Spleen (tissue), 11 donors: ENCODE results near the gene CHST5. TPM values are rescaled to one million over a fixed set of nuclear protein-coding genes. Genes with fewer than 3 reads are reported as not detected.

Experiments
- DNase-seq: peaks from one replicate; pipeline ENCODE4 v3.0.0-alpha.2; 2020
- H3K27ac ChIP-seq, 8 donors: fragments of 200-600 bp; sonication (generic) in 7 of 8; 1 replicate in 4 of 8; 2 replicates in 4 of 8; pipeline versions ENCODE4 v1.5.0 to v1.8.0; 2016 to 2021; ENCODE audit warnings: inconsistent platforms in 4 of 8, mild to moderate bottlenecking in 4 of 8, moderate library complexity in 1 of 8
- H3K27me3 ChIP-seq, 7 donors: fragments of 200-600 bp; sonication (generic) in 6 of 7; replicated peaks in 1 of 7; 1 replicate in 4 of 7; 2 replicates in 3 of 7; pipeline versions ENCODE4 v1.5.0 to v1.8.0; 2016 to 2021; ENCODE audit warnings: inconsistent platforms in 3 of 7, mild to moderate bottlenecking in 1 of 7
- H3K36me3 ChIP-seq, 6 donors: fragments of 200-600 bp; sonication (generic) in 5 of 6; 1 replicate in 4 of 6; 2 replicates in 2 of 6; pipeline versions ENCODE4 v1.5.0 to v1.8.0; 2016 to 2021; ENCODE audit warnings: inconsistent platforms in 2 of 6
- H3K4me1 ChIP-seq, 6 donors: fragments of 200-600 bp; sonication (generic) in 5 of 6; 1 replicate in 3 of 6; 2 replicates in 3 of 6; pipeline versions ENCODE4 v1.5.0 to v1.8.0; 2016 to 2021; ENCODE audit warnings: inconsistent platforms in 3 of 6
- H3K4me3 ChIP-seq, 8 donors: fragments of 200-600 bp; sonication (generic) in 7 of 8; 1 replicate in 4 of 8; 2 replicates in 4 of 8; pipeline versions ENCODE4 v1.5.0 to v1.8.0; 2016 to 2021; ENCODE audit warnings: inconsistent platforms in 4 of 8, mild to moderate bottlenecking in 4 of 8, moderate library complexity in 2 of 8
- H3K9me3 ChIP-seq, 8 donors: fragments of 200-600 bp; sonication (generic) in 7 of 8; 1 replicate in 4 of 8; 2 replicates in 4 of 8; pipeline versions ENCODE4 v1.5.0 to v1.8.0; 2016 to 2021; ENCODE audit warnings: inconsistent platforms in 4 of 8
- POLR2A ChIP-seq, 3 donors: fragments of 450-650 bp; IDR thresholded peaks; one replicate each; pipeline ENCODE4 v1.5.1; 2017; ENCODE audit warnings: antibody characterized with exemption in 3 of 3, mild to moderate bottlenecking in 1 of 3
- POLR2AphosphoS5 ChIP-seq, 3 donors: sonication (generic); formaldehyde crosslinking; IDR thresholded peaks; one replicate each; pipeline ENCODE4 v1.5.1; 2017; ENCODE audit warnings: antibody characterized with exemption in 3 of 3
- WGBS, 5 donors: extraction: QIAGEN DNeasy Blood & Tissue Kit in 3 of 5; methylation state at CpG; one replicate each; pipeline versions ENCODE4 v1.1.5 to v1.1.7; 2013 to 2018; 5-methylcytosine and 5-hydroxymethylcytosine counted together
- intact Hi-C: fragments of 100-400 bp; cut with DNase I; formaldehyde crosslinking; loops from one replicate; pipeline ENCODE4 v1.15.0; 2023; ENCODE audit warnings: low total_unique reads
- polyA plus RNA-seq, 3 donors: library from polyadenylated mRNA; stranded (reverse); fragments of 200-250 nt; gene quantifications; one replicate each; pipeline ENCODE4 v1.2.1, GENCODE V29; 2013
- total RNA-seq, 7 donors: library from RNA; depleted of rRNA in 3 of 7; stranded (reverse); fragments of >200 nt in 3 of 7; fragmentation: NEBNext Ultra II Directional in 4 of 7; extraction: Animal tissue kit (Norgen Biotek cat#: 25700) in 4 of 7; gene quantifications; one replicate each; pipeline versions ENCODE4 v1.1.0 to v1.2.1, GENCODE V29; 2016 to 2021
- TF ChIP-seq, protein P1 (sequence below), 11 experiments: fragments of 200-600 bp in 7 of 11; fragments of 450-650 bp in 4 of 11; sonication (generic) in 4 of 11; IDR thresholded peaks in 8 of 11; conservative IDR thresholded peaks in 3 of 11; 1 replicate in 7 of 11; 2 replicates in 4 of 11; pipeline versions ENCODE4 v1.4.0 to v1.8.0; 2016 to 2021; ENCODE audit warnings: antibody characterized with exemption in 11 of 11, inconsistent platforms in 4 of 11, mild to moderate bottlenecking in 1 of 11
- donor health status: healthy with polysubstance abuse.
- donor health status: DM: no; HTN: no; CAD: no; lungs with moderate emphysema.
- donor health status: DM: no; HTN: no; CAD: no.
- donor health status: Bipolar disorder and iron deficiency.
- donor health status: healthy.
- donor health status: DM: no; HTN: no; CAD: no.
- donor health status: DM: yes; HTN: yes; CAD: no.

The CHST5 gene
- total and polyA plus RNA-seq, 10 donors = 0.03 to 0.20 (median 0.07) TPM; not detected in 5

GRCh38 chr16:75578212-75578611, 42.3 kb upstream of the CHST5 start:
- Histone ChIP-seq H3K9me3 (no peaks in the 10 kb centered on the region), H3K4me3 (no peak overlapping the region), H3K36me3 (peaks cover 0 to 84% (median 63%) of the 10 kb centered on the region in 6 donors), H3K27ac (no peak overlapping the region), H3K27me3 (no peaks in the 10 kb centered on the region), H3K4me1 (peaks cover 0 to 50% (median 24%) of the 10 kb centered on the region in 6 donors)
- 91 to 96% (median 94%) methylated on average over 7 of the region's 7 CpGs for WGBS, 5 donors
- DNase-seq = no peak
- TF ChIP-seq, protein P1, sequence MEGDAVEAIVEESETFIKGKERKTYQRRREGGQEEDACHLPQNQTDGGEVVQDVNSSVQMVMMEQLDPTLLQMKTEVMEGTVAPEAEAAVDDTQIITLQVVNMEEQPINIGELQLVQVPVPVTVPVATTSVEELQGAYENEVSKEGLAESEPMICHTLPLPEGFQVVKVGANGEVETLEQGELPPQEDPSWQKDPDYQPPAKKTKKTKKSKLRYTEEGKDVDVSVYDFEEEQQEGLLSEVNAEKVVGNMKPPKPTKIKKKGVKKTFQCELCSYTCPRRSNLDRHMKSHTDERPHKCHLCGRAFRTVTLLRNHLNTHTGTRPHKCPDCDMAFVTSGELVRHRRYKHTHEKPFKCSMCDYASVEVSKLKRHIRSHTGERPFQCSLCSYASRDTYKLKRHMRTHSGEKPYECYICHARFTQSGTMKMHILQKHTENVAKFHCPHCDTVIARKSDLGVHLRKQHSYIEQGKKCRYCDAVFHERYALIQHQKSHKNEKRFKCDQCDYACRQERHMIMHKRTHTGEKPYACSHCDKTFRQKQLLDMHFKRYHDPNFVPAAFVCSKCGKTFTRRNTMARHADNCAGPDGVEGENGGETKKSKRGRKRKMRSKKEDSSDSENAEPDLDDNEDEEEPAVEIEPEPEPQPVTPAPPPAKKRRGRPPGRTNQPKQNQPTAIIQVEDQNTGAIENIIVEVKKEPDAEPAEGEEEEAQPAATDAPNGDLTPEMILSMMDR (IDR thresholded peaks at IDR 0.05 in 8 of 11, conservative IDR thresholded peaks at IDR 0.05 in 3 of 11) = no peak
- TF ChIP-seq POLR2AphosphoS5 (IDR thresholded peaks at IDR 0.05) (no peak), POLR2A (IDR thresholded peaks at IDR 0.05) (no peak)
- intact Hi-C loops = no loop called here

DNA sequence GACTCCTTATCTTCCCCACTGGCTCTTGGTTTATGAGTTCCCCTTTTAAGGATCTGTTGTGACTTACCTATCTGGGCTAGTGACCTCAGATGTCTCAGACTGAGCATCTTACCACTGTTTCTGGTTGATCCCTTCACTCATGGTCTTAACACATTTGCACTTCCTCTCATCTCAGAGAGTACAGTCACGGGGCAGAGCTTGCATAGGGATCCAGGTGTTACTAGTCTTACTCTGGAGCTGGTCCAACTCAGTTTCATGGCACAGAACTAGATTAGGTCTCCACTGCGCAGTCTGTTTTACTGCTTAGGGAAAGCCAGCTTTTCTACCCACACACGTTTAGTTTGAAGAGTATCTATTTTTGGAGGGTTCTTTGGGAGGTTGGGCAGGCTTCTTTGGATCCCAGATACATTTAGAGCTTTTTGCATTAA, 40.5 kb upstream of the CHST5 start:
- peak overlapping the region in 2 of 8 donors; percentile 10 to 38 for H3K27ac ChIP-seq
- DNase-seq = no peak
- peaks cover 0 to 68% (median 38%) of the 10 kb centered on the region in 6 donors for H3K4me1 ChIP-seq
- intact Hi-C loops = no loop called here
- WGBS, 5 donors = 66 to 82% (median 71%) methylated on average over 3 of the region's 3 CpGs
- peaks cover 0 to 100% (median 80%) of the 10 kb centered on the region in 6 donors for H3K36me3 ChIP-seq
- no peak overlapping the region for H3K4me3 ChIP-seq
- no peaks in the 10 kb centered on the region for H3K9me3 ChIP-seq
- H3K27me3 ChIP-seq = no peaks in the 10 kb centered on the region
- no peak for TF ChIP-seq POLR2AphosphoS5 (IDR thresholded peaks at IDR 0.05)
- TF ChIP-seq, protein P1 (IDR thresholded peaks at IDR 0.05 in 8 of 11, conservative IDR thresholded peaks at IDR 0.05 in 3 of 11) = no peak
- no peak for TF ChIP-seq POLR2A (IDR thresholded peaks at IDR 0.05)

DNA sequence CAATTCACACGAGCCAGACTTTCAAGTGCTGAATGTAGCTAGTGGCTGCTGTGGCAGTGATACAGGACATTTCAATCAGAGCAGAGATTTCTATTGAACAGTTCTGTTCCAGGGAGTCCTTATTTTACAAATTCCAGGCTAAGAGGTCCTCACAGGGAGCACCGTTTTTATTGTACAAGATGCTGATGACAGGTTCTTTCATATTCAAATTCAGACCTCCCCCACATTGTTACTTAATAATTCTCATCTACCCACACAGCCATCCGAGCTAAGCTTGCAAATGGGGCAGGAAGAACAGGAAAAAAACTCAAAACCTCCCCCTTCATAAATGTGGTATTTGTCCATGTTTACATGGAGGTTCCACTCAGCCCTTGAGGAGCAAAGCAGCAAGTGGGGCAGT, 40.0 kb upstream of the CHST5 start:
- intact Hi-C loops = no loop called here
- H3K9me3 ChIP-seq = no peaks in the 10 kb centered on the region
- 52 to 75% (median 69%) methylated on average over 3 of the region's 3 CpGs for WGBS, 5 donors
- DNase-seq = no peak
- H3K4me3 ChIP-seq = no peak overlapping the region
- H3K27ac ChIP-seq = peak overlapping the region in 2 of 8 donors; percentile 10 to 38
- H3K27me3 ChIP-seq = no peaks in the 10 kb centered on the region
- H3K36me3 ChIP-seq = peaks cover 0 to 100% (median 84%) of the 10 kb centered on the region in 6 donors
- TF ChIP-seq, protein P1 (IDR thresholded peaks at IDR 0.05 in 8 of 11, conservative IDR thresholded peaks at IDR 0.05 in 3 of 11) = no peak
- TF ChIP-seq POLR2AphosphoS5 (IDR thresholded peaks at IDR 0.05) (no peak), POLR2A (IDR thresholded peaks at IDR 0.05) (no peak)
- H3K4me1 ChIP-seq = peaks cover 4 to 72% (median 43%) of the 10 kb centered on the region in 6 donors

DNA sequence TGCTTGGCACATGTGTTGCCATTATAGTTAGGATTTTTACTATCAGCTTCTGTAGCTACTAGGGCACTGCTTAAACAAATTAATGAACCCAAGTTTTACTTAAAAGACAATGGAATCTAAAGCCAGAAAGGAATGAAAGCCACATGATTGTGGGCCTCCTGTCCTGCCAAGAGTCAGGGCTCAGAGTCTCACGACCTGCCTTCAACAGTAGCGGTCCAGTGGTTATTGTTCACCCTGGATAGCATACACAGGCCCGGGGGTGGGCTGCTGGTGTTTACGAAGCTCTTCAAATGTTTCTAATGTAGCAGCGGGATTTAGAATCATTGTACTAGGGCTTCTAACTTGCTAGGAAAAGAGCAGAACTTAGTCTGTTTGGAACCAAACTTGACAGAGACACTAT, 38.0 kb upstream of the CHST5 start:
- no peak for DNase-seq
- Histone ChIP-seq H3K4me1 (peaks cover 18 to 88% (median 63%) of the 10 kb centered on the region in 6 donors), H3K36me3 (peaks cover 0 to 100% (median 93%) of the 10 kb centered on the region in 6 donors), H3K27me3 (no peaks in the 10 kb centered on the region), H3K9me3 (no peaks in the 10 kb centered on the region), H3K4me3 (no peak overlapping the region), H3K27ac (peak overlapping the region in 1 of 8 donors; percentile 26)
- WGBS, 5 donors = 88 to 97% (median 89%) methylated on average over 5 of the region's 5 CpGs
- intact Hi-C loops = no loop called here
- TF ChIP-seq POLR2A (IDR thresholded peaks at IDR 0.05) (no peak), POLR2AphosphoS5 (IDR thresholded peaks at IDR 0.05) (no peak)
- TF ChIP-seq, protein P1 (IDR thresholded peaks at IDR 0.05 in 8 of 11, conservative IDR thresholded peaks at IDR 0.05 in 3 of 11) = no peak
